ENCODE measurements around the gene NUDT22.

DNA sequence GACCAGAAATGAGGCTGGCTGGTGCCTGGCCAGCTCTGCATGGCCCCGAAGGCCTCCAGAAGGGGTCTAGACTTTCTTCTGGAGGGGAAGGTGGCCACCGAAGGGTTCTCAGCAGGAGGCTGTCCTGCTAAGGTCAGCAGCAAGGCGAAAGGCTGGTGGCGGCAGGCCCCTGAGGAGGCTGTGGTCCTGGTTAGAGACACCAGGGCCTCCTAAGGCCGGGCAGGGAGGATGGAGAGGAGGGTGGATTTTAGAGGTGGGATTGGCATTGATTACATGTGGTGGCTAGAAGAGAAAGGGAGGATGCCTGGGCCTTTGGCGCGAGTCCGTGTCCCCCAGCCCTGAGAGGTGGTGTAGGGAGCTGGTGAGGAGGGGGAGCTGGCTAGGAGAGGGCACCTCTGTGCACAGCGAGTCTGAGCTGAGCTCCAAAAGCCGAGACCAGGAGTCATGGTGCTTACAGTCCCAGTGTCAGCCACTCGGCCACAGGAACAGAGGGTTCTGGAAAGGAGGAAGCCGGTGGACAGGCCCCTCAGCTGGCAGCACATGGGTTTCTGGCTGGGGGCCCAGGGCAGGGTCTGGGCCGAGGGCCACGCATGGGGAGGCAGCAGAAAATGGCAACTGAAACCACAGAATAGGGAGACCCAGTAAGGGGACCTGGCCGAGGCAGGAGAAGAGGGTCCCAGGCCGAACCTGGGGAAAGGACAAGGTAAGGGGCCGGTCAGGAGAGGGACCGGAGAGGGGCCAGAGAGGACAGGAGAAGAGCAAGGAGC, 17.1 kb upstream of the NUDT22 start:
- TF ChIP-seq CTCF (IDR thresholded peaks at IDR 0.05): no peak
- no peak for TF ChIP-seq POLR2A (IDR thresholded peaks at IDR 0.05)

Data from stomach (tissue), 4 donors.